Loucy (cell line): ENCODE data around the gene CDC42BPA.

Experiments
- CTCF ChIP-seq: fragments of 200-600 bp; sonication (generic); conservative IDR thresholded peaks from 2 replicates; pipeline ENCODE4 v1.5.1; 2014; ENCODE audit warnings: mild to moderate bottlenecking, antibody characterized with exemption, low read length
- EZH2phosphoT487 ChIP-seq: fragments of 200-600 bp; IDR thresholded peaks from 2 replicates; pipeline ENCODE4 v1.6.1; 2018; ENCODE audit warnings: antibody characterized with exemption, mild to moderate bottlenecking, moderate library complexity, borderline replicate concordance

- TF ChIP-seq CTCF (no peak), EZH2phosphoT487 (no peak)
Observed at GRCh38 chr1:227120826-227121225, 197.5 kb downstream of the CDC42BPA start.
